ENCODE measurements around the gene AFF3.

AFF3 gene

GRCh38 chr2:99780276-99780675, 362.1 kb downstream of the AFF3 start:
- no peak for DNase-seq
- 95% methylated on average over 5 of the region's 5 CpGs for WGBS
- Histone ChIP-seq H3K23ac (ENCODE audit: low read length in 2 of 2) (no peak overlapping the region), H3K4me1 (ENCODE audit: control insufficient read depth, insufficient read depth, low read depth, low read length) (peaks cover 2% of the 10 kb centered on the region), H3K27me3 (ENCODE audit: control insufficient read depth in 1 of 2, insufficient read depth in 1 of 2, low read length in 2 of 2) (no peaks in the 10 kb centered on the region), H3K9me3 (ENCODE audit: control insufficient read depth, low read length) (peaks cover 3% of the 10 kb centered on the region), H2BK12ac (ENCODE audit: low read length in 2 of 2) (no peak overlapping the region), H3K4me3 (ENCODE audit: insufficient read depth in 1 of 2, low read depth in 1 of 2, low read length in 2 of 2) (no peak overlapping the region), H4K91ac (ENCODE audit: low read length) (no peak overlapping the region), H3K36me3 (ENCODE audit: control insufficient read depth in 1 of 2, insufficient read depth in 2 of 2, low read depth in 1 of 2, low read length in 2 of 2) (peaks cover 0 to 14% of the 10 kb centered on the region in 2 experiments), H3K4ac (ENCODE audit: low read depth in 1 of 2, low read length in 2 of 2) (no peak overlapping the region), H4K8ac (ENCODE audit: low read length) (no peak overlapping the region), H3K9ac (ENCODE audit: low read length) (no peak overlapping the region), H3K4me2 (ENCODE audit: low read length, poor library complexity, severe bottlenecking) (no peak overlapping the region), H2BK120ac (ENCODE audit: low read depth, low read length) (no peak overlapping the region), H3K79me1 (replicated peaks; ENCODE audit: low read length, poor library complexity, severe bottlenecking) (peaks cover 28% of the 10 kb centered on the region), H3K14ac (ENCODE audit: low read length in 2 of 2) (no peak overlapping the region), H2AK5ac (ENCODE audit: low read length, severe bottlenecking) (no peak overlapping the region), H3K27ac (ENCODE audit: low read length, poor library complexity, severe bottlenecking) (no peak overlapping the region), H2BK5ac (ENCODE audit: low read depth, low read length, poor library complexity, severe bottlenecking) (no peak overlapping the region), H2AFZ (ENCODE audit: low read depth, low read length) (no peak overlapping the region), H2BK15ac (ENCODE audit: low read depth, poor library complexity, severe bottlenecking) (no peak overlapping the region), H3K18ac (ENCODE audit: low read depth in 1 of 2, low read length in 2 of 2) (no peak overlapping the region)

DNA sequence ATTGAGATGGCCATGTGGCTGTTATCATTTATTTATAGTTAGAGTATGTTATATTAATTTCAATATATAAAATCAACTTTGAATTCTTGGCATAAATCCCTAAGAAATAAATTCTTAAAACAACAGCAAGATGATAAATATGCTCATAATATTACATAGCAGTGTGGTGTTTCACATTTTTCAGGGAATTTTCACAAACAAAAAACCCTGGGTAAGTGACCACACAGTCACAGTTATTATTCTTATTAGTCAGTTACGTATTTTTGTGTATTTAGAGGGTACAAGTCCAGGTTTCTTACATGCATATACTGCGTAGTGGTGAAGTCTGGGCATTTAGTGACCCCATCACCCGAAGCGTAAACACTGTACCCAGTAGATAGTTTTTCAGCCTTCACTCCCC, 363.1 kb downstream of the AFF3 start:
- Histone ChIP-seq H3K27me3 (ENCODE audit: control insufficient read depth in 1 of 2, insufficient read depth in 1 of 2, low read length in 2 of 2) (no peaks in the 10 kb centered on the region), H2BK15ac (ENCODE audit: low read depth, poor library complexity, severe bottlenecking) (no peak overlapping the region), H4K8ac (ENCODE audit: low read length) (no peak overlapping the region), H3K79me1 (replicated peaks; ENCODE audit: low read length, poor library complexity, severe bottlenecking) (peaks cover 26% of the 10 kb centered on the region), H2BK120ac (ENCODE audit: low read depth, low read length) (no peak overlapping the region), H2AFZ (ENCODE audit: low read depth, low read length) (no peak overlapping the region), H3K9ac (ENCODE audit: low read length) (no peak overlapping the region), H3K4me2 (ENCODE audit: low read length, poor library complexity, severe bottlenecking) (no peak overlapping the region), H2BK5ac (ENCODE audit: low read depth, low read length, poor library complexity, severe bottlenecking) (no peak overlapping the region), H3K4me1 (ENCODE audit: control insufficient read depth, insufficient read depth, low read depth, low read length) (peaks cover 2% of the 10 kb centered on the region), H3K27ac (ENCODE audit: low read length, poor library complexity, severe bottlenecking) (no peak overlapping the region), H2AK5ac (ENCODE audit: low read length, severe bottlenecking) (no peak overlapping the region), H3K9me3 (ENCODE audit: control insufficient read depth, low read length) (peaks cover 3% of the 10 kb centered on the region), H3K4me3 (ENCODE audit: insufficient read depth in 1 of 2, low read depth in 1 of 2, low read length in 2 of 2) (no peak overlapping the region), H2BK12ac (ENCODE audit: low read length in 2 of 2) (no peak overlapping the region), H4K91ac (ENCODE audit: low read length) (no peak overlapping the region), H3K23ac (ENCODE audit: low read length in 2 of 2) (no peak overlapping the region), H3K4ac (ENCODE audit: low read depth in 1 of 2, low read length in 2 of 2) (no peak overlapping the region), H3K18ac (ENCODE audit: low read depth in 1 of 2, low read length in 2 of 2) (no peak overlapping the region), H3K14ac (ENCODE audit: low read length in 2 of 2) (no peak overlapping the region), H3K36me3 (ENCODE audit: control insufficient read depth in 1 of 2, insufficient read depth in 2 of 2, low read depth in 1 of 2, low read length in 2 of 2) (peaks cover 0 to 14% of the 10 kb centered on the region in 2 experiments)
- WGBS, result 100% methylated on average over 3 of the region's 4 CpGs
- no peak for DNase-seq

DNA sequence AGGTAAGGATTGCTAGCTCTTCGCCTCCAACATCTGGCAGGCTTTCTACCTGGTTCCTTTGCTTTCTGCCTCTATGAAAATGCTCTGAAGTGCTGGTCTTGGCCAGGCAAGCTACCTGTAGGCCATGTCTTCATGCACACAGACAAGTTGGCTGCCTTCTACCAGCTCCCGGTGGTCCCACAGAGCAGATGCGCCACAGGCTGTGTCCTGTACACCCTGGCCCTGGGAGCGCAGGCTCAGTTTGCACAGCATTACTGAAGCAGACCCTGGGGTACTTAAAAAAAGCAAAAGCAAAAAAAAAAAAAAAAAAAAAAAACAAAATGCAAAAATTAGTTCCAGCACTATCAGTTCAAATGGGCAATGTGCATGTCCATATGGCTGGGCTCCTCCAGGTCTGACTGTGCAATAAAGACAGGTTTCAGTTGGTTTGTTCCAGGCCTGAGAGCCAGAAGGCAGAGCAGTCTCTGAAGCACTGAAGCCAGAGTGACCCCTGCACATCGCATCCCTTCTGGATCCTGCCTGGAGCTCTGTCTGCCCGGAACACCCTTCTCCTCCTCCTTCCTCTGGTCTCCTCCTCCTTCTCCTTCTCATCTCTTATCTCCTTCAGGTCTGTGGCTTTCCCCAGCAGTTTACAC, 364.6 kb downstream of the AFF3 start:
- no peak overlapping the region for H3K18ac ChIP-seq (ENCODE audit: low read depth in 1 of 2, low read length in 2 of 2)
- DNase-seq, result no peak
- H3K9ac ChIP-seq (ENCODE audit: low read length), result no peak overlapping the region
- no peak overlapping the region for H2AK5ac ChIP-seq (ENCODE audit: low read length, severe bottlenecking)
- peaks cover 3% of the 10 kb centered on the region for H3K4me1 ChIP-seq (ENCODE audit: control insufficient read depth, insufficient read depth, low read depth, low read length)
- peaks cover 23% of the 10 kb centered on the region for H3K79me1 ChIP-seq (replicated peaks; ENCODE audit: low read length, poor library complexity, severe bottlenecking)
- H2BK15ac ChIP-seq (ENCODE audit: low read depth, poor library complexity, severe bottlenecking), result peak overlapping the region; percentile 16
- peaks cover 0 to 12% of the 10 kb centered on the region in 2 experiments for H3K36me3 ChIP-seq (ENCODE audit: control insufficient read depth in 1 of 2, insufficient read depth in 2 of 2, low read depth in 1 of 2, low read length in 2 of 2)
- no peak overlapping the region for H4K8ac ChIP-seq (ENCODE audit: low read length)
- H2BK12ac ChIP-seq (ENCODE audit: low read length in 2 of 2), result no peak overlapping the region
- no peak overlapping the region for H3K14ac ChIP-seq (ENCODE audit: low read length in 2 of 2)
- no peak overlapping the region for H3K4me2 ChIP-seq (ENCODE audit: low read length, poor library complexity, severe bottlenecking)
- WGBS, result 94% methylated on average over 6 of the region's 6 CpGs
- no peak overlapping the region for H2BK120ac ChIP-seq (ENCODE audit: low read depth, low read length)
- H3K27ac ChIP-seq (ENCODE audit: low read length, poor library complexity, severe bottlenecking), result no peak overlapping the region
- H3K23ac ChIP-seq (ENCODE audit: low read length in 2 of 2), result no peak overlapping the region
- H2AFZ ChIP-seq (ENCODE audit: low read depth, low read length), result no peak overlapping the region
- no peak overlapping the region for H4K91ac ChIP-seq (ENCODE audit: low read length)
- H2BK5ac ChIP-seq (ENCODE audit: low read depth, low read length, poor library complexity, severe bottlenecking), result no peak overlapping the region
- no peak overlapping the region for H3K4ac ChIP-seq (ENCODE audit: low read depth in 1 of 2, low read length in 2 of 2)
- no peak overlapping the region for H3K4me3 ChIP-seq (ENCODE audit: insufficient read depth in 1 of 2, low read depth in 1 of 2, low read length in 2 of 2)
- no peaks in the 10 kb centered on the region for H3K27me3 ChIP-seq (ENCODE audit: control insufficient read depth in 1 of 2, insufficient read depth in 1 of 2, low read length in 2 of 2)
- peaks cover 3% of the 10 kb centered on the region for H3K9me3 ChIP-seq (ENCODE audit: control insufficient read depth, low read length)

GRCh38 chr2:99776906-99777646, 365.3 kb downstream of the AFF3 start:
- Histone ChIP-seq H3K27ac (ENCODE audit: low read length, poor library complexity, severe bottlenecking) (no peak overlapping the region), H3K14ac (ENCODE audit: low read length in 2 of 2) (no peak overlapping the region), H3K79me1 (replicated peaks; ENCODE audit: low read length, poor library complexity, severe bottlenecking) (peaks cover 23% of the 10 kb centered on the region), H4K8ac (ENCODE audit: low read length) (peak overlapping the region; percentile 19), H2AFZ (ENCODE audit: low read depth, low read length) (no peak overlapping the region), H3K9me3 (ENCODE audit: control insufficient read depth, low read length) (peaks cover 3% of the 10 kb centered on the region), H3K9ac (ENCODE audit: low read length) (no peak overlapping the region), H2BK120ac (ENCODE audit: low read depth, low read length) (no peak overlapping the region), H3K27me3 (ENCODE audit: control insufficient read depth in 1 of 2, insufficient read depth in 1 of 2, low read length in 2 of 2) (peaks cover 0 to 2% of the 10 kb centered on the region in 2 experiments), H3K36me3 (ENCODE audit: control insufficient read depth in 1 of 2, insufficient read depth in 2 of 2, low read depth in 1 of 2, low read length in 2 of 2) (peaks cover 0 to 12% of the 10 kb centered on the region in 2 experiments), H2BK15ac (ENCODE audit: low read depth, poor library complexity, severe bottlenecking) (no peak overlapping the region), H2BK5ac (ENCODE audit: low read depth, low read length, poor library complexity, severe bottlenecking) (no peak overlapping the region), H3K4me3 (ENCODE audit: insufficient read depth in 1 of 2, low read depth in 1 of 2, low read length in 2 of 2) (no peak overlapping the region), H3K18ac (ENCODE audit: low read depth in 1 of 2, low read length in 2 of 2) (peak overlapping the region in 1 of 2 experiments; percentile 4), H2BK12ac (ENCODE audit: low read length in 2 of 2) (peak overlapping the region in 1 of 2 experiments; percentile 7), H2AK5ac (ENCODE audit: low read length, severe bottlenecking) (no peak overlapping the region), H3K4me1 (ENCODE audit: control insufficient read depth, insufficient read depth, low read depth, low read length) (peaks cover 5% of the 10 kb centered on the region), H4K91ac (ENCODE audit: low read length) (no peak overlapping the region), H3K4me2 (ENCODE audit: low read length, poor library complexity, severe bottlenecking) (no peak overlapping the region), H3K4ac (ENCODE audit: low read depth in 1 of 2, low read length in 2 of 2) (no peak overlapping the region), H3K23ac (ENCODE audit: low read length in 2 of 2) (no peak overlapping the region)
- WGBS, result 83% methylated on average over 7 of the region's 8 CpGs
- peak; percentile 32 for DNase-seq

Data from mesenchymal stem cell (in vitro differentiated cells and primary cell).